Thoracic aorta (tissue), 2 donors: ENCODE data around the gene ZBTB40. TPM values are rescaled to one million over a fixed set of nuclear protein-coding genes. Genes with fewer than 3 reads are reported as not detected.

Source experiments
- ATAC-seq: fragments of 150-250 bp; one replicate; pipeline ENCODE4 v1.8.0; 2017; ENCODE audit warnings: low read depth; ENCODE audit not compliant: insufficient number of reproducible peaks, low FRiP score
- DNase-seq: peaks from one replicate; pipeline ENCODE4 v3.0.0-alpha.2; 2020; ENCODE audit warnings: low spot score
- H3K27ac ChIP-seq, 2 donors: fragments of 200-600 bp; sonication (generic); 1 replicate in 1 of 2; 2 replicates in 1 of 2; pipeline ENCODE4 v1.5.1; 2016; ENCODE audit warnings: mild to moderate bottlenecking in 2 of 2, moderate library complexity in 2 of 2
- H3K27me3 ChIP-seq: fragments of 200-600 bp; sonication (generic); replicated peaks from 2 replicates; pipeline ENCODE4 v1.6.0; 2016; ENCODE audit warnings: mild to moderate bottlenecking; ENCODE audit not compliant: insufficient read depth
- H3K36me3 ChIP-seq: fragments of 200-600 bp; sonication (generic); one replicate; pipeline ENCODE4 v1.5.1; 2016
- H3K4me1 ChIP-seq, 2 donors: fragments of 200-600 bp; sonication (generic); 1 replicate in 1 of 2; 2 replicates in 1 of 2; pipeline versions ENCODE4 v1.5.1 to v1.6.0; 2016; ENCODE audit warnings: low read depth in 2 of 2, mild to moderate bottlenecking in 1 of 2; ENCODE audit not compliant: control insufficient read depth in 1 of 2
- H3K4me3 ChIP-seq: fragments of 200-600 bp; sonication (generic); 2 replicates; pipeline ENCODE4 v1.5.1; 2016; ENCODE audit warnings: mild to moderate bottlenecking
- H3K9me3 ChIP-seq: fragments of 200-600 bp; sonication (generic); 2 replicates; pipeline ENCODE4 v1.5.1; 2016
- total RNA-seq, 2 donors: library from RNA; depleted of rRNA; stranded (reverse); fragments of >200 nt; gene quantifications; one replicate each; pipeline versions ENCODE4 v1.1.0 to v1.2.3, GENCODE V29; 2016
- TF ChIP-seq, protein P1 (sequence below): fragments of 200-600 bp; sonication (generic); IDR thresholded peaks from one replicate; pipeline ENCODE4 v1.5.1; 2019; ENCODE audit warnings: antibody characterized with exemption

Gene ZBTB40
- total RNA-seq, 2 donors from 2014 or later = 30.4 to 36.4 TPM

DNA sequence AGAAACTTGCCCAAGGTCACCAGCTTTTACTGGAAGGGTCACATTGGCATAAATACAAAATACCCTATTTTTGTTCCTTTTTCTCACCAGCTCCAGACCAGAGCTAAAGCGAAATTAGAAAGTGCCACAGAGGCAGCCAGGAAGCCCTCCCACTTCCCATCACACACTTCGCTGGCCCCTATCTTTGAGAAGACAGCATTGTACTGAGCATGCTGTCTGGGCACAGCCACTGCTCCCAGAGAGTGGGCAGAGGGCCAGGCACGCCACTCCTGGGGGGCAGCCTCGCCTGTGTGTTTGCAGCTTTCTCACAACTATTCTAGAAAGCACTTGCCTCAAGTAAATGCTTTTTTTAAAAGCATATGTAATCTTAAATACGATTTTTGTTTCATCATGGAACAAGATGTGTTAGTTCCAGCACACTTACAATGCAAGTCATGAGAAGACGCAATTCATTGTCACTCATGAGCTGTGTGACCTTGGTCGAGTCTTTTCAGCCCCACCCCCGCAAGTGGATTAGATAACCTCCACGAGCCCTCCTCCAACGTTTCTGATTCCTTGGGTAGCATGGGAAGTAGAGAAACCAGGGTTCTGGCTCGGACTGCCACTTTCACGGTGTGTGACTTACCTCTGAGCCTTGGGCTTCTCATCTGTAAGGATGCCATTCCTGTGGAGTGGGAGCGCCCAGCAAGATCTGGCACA, 85.9 kb downstream of the ZBTB40 start:
- no peak overlapping the region for H3K4me3 ChIP-seq
- H3K27ac ChIP-seq = no peak overlapping the region
- H3K4me1 ChIP-seq = no peaks in the 10 kb centered on the region
- no peaks in the 10 kb centered on the region for H3K27me3 ChIP-seq
- no peaks in the 10 kb centered on the region for H3K36me3 ChIP-seq
- TF ChIP-seq, protein P1, sequence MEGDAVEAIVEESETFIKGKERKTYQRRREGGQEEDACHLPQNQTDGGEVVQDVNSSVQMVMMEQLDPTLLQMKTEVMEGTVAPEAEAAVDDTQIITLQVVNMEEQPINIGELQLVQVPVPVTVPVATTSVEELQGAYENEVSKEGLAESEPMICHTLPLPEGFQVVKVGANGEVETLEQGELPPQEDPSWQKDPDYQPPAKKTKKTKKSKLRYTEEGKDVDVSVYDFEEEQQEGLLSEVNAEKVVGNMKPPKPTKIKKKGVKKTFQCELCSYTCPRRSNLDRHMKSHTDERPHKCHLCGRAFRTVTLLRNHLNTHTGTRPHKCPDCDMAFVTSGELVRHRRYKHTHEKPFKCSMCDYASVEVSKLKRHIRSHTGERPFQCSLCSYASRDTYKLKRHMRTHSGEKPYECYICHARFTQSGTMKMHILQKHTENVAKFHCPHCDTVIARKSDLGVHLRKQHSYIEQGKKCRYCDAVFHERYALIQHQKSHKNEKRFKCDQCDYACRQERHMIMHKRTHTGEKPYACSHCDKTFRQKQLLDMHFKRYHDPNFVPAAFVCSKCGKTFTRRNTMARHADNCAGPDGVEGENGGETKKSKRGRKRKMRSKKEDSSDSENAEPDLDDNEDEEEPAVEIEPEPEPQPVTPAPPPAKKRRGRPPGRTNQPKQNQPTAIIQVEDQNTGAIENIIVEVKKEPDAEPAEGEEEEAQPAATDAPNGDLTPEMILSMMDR = no peak
- no peak for DNase-seq
- no peaks in the 10 kb centered on the region for H3K9me3 ChIP-seq
- no peak for ATAC-seq

DNA sequence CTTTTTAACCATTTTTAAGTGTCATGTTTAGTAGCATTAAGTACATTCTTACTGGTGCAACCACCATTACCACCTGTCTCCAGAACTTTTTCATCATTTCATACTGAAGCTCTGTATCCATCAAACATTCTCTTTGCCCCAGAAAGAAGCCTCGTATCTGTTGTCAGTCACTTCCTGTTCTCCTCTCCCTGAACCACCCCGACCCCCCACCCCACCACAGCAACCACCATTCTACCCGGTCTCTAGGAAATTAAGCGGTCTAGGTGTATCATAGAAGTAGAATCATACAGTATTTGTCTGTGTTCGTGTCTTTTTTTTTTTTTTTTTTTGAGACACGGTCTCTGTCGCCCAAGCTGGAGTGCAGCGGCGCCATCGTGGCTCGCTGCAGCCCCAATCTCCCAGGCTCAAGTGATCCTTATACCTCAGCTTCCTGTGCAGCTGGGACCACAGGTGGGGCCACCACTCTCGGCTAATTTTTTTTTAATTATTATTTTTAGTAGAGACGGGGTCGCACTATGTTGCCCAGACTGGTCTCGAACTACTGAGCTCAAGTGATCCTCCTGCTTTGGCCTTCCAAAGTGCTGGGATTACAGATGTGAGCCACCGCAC, 88.0 kb downstream of the ZBTB40 start:
- H3K9me3 ChIP-seq = no peaks in the 10 kb centered on the region
- no peak overlapping the region for H3K4me3 ChIP-seq
- H3K4me1 ChIP-seq = no peaks in the 10 kb centered on the region
- ATAC-seq = no peak
- TF ChIP-seq, protein P1 = no peak
- H3K27me3 ChIP-seq = no peaks in the 10 kb centered on the region
- no peak overlapping the region for H3K27ac ChIP-seq
- DNase-seq = no peak
- H3K36me3 ChIP-seq = no peaks in the 10 kb centered on the region

DNA sequence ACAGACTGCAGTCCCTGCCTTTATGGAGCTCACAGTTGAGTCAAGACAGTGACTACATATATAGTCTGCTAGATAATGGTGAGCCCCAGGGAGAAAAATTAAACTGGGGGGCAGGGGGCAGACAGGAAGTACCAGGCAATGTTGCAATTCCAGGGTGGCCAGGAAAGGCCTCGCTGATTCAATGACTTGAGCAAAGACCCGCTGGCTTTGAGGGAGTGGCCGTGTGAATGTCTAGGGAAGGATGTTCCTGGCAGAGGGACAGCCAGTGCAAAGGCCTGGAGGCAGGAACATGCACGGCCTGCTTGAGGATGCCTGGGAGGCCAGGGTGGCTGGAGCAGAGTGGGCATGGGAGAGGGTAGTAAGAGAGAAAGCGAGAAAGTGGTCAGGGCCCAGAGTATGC, 88.7 kb downstream of the ZBTB40 start:
- TF ChIP-seq, protein P1 = no peak
- no peak for DNase-seq
- Histone ChIP-seq H3K27me3 (no peaks in the 10 kb centered on the region), H3K27ac (no peak overlapping the region), H3K4me1 (no peaks in the 10 kb centered on the region), H3K4me3 (no peak overlapping the region), H3K9me3 (no peaks in the 10 kb centered on the region), H3K36me3 (no peaks in the 10 kb centered on the region)
- no peak for ATAC-seq

DNA sequence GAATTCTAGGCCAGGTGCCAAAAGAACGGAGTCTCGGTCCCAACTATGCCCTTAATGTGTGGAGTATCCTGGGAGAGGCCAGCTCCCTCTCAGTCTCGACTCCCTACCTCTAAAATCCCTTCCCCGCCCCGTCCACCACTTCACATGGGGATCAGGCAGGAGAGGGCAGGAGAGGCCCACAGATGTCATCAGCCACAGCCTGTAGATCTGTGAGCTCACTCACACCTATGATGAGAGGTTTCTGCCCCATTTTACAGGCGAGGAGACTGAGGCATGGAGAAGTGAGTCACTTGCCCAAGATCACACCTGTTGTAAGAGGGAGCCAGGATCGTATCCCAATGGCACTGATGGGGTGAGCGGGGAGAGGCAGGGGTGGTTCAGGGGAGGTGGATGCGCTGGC, 91.2 kb downstream of the ZBTB40 start:
- TF ChIP-seq, protein P1 = no peak
- Histone ChIP-seq H3K27me3 (no peaks in the 10 kb centered on the region), H3K9me3 (no peaks in the 10 kb centered on the region), H3K36me3 (no peaks in the 10 kb centered on the region), H3K27ac (no peak overlapping the region), H3K4me1 (no peaks in the 10 kb centered on the region), H3K4me3 (no peak overlapping the region)
- DNase-seq = no peak
- no peak for ATAC-seq

DNA sequence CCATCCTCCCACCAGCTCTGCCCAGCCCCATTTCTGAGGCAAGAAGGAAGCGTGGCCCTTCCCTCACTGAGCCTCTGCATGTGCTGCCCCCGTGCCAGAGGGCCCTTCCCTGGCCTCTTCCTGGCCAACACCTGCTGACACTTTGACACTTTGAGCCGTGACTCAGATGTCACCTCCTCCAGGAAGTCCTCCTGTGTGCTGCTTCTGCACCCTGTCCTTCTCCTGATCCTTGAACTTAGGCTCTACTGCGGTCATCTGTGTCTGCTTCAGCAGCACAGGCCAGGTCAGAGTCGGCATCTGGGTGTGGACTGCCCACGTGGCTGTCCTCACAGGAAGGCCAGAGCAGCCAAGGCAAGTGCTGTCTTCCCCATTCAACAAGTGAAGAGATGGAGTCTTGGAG, 92.0 kb downstream of the ZBTB40 start:
- Histone ChIP-seq H3K4me1 (no peaks in the 10 kb centered on the region), H3K27ac (no peak overlapping the region), H3K4me3 (no peak overlapping the region), H3K9me3 (no peaks in the 10 kb centered on the region), H3K27me3 (no peaks in the 10 kb centered on the region), H3K36me3 (no peaks in the 10 kb centered on the region)
- no peak for DNase-seq
- TF ChIP-seq, protein P1 = no peak
- no peak for ATAC-seq
